Neural progenitor cell (in vitro differentiated cells): Measurements from ENCODE around the gene ZNF154. TPM values are rescaled to one million over a fixed set of nuclear protein-coding genes. Genes with fewer than 3 reads are reported as not detected.
A peak's percentile ranks its signal among the peaks of the same experiment; 100 is the strongest.

ENCODE experiments used
- DNase-seq: peaks from one replicate; pipeline ENCODE4 v3.0.0-alpha.2; 2016; ENCODE audit warnings: low spot score
- H2AFZ ChIP-seq: fragments of 200-600 bp; sonication (generic); replicated peaks from 2 replicates; pipeline ENCODE4 v1.6.1; 2016; ENCODE audit warnings: antibody characterized with exemption
- H3F3A ChIP-seq: fragments of 200-600 bp; sonication (generic); 2 replicates; pipeline ENCODE4 v1.6.1; 2016; ENCODE audit warnings: antibody characterized with exemption, low read depth
- H3K27ac ChIP-seq: fragments of 200-600 bp; sonication (generic); 2 replicates; pipeline ENCODE4 v1.5.1; 2016; ENCODE audit warnings: mild to moderate bottlenecking
- H3K27me3 ChIP-seq: fragments of 200-600 bp; sonication (generic); 2 replicates; pipeline ENCODE4 v1.6.1; 2016; ENCODE audit warnings: mild to moderate bottlenecking, moderate library complexity
- H3K36me3 ChIP-seq: fragments of 200-600 bp; sonication (generic); 2 replicates; pipeline ENCODE4 v1.5.1; 2016
- H3K4me1 ChIP-seq: fragments of 200-600 bp; sonication (generic); 2 replicates; pipeline ENCODE4 v1.6.1; 2016; ENCODE audit warnings: mixed run types
- H3K4me2 ChIP-seq: fragments of 200-600 bp; sonication (generic); 2 replicates; pipeline ENCODE4 v1.6.1; 2016
- H3K4me3 ChIP-seq: fragments of 200-600 bp; sonication (generic); 2 replicates; pipeline ENCODE4 v1.5.1; 2016
- H3K79me2 ChIP-seq: fragments of 200-600 bp; sonication (generic); 2 replicates; pipeline ENCODE4 v1.6.1; 2016; ENCODE audit warnings: low read depth
- H3K9ac ChIP-seq: fragments of 200-600 bp; sonication (generic); 2 replicates; pipeline ENCODE4 v1.6.1; 2016
- H3K9me3 ChIP-seq: fragments of 200-600 bp; sonication (generic); 2 replicates; pipeline ENCODE4 v1.5.1; 2016; ENCODE audit warnings: low read depth
- H4K20me1 ChIP-seq: fragments of 200-600 bp; sonication (generic); 2 replicates; pipeline ENCODE4 v1.6.1; 2016; ENCODE audit warnings: low read depth
- H3K27ac Mint-ChIP-seq: 3 replicates; pipeline ENCODE4 v1.8.0; 2021; ENCODE audit warnings: mixed read lengths
- H3K27me3 Mint-ChIP-seq: 2 replicates; pipeline ENCODE4 v1.8.0; 2022; ENCODE audit warnings: low read depth, mild to moderate bottlenecking, inconsistent platforms, moderate library complexity, mixed read lengths; ENCODE audit not compliant: insufficient read depth
- H3K36me3 Mint-ChIP-seq: 3 replicates; pipeline ENCODE4 v1.8.0; 2021; ENCODE audit warnings: mixed read lengths
- H3K4me1 Mint-ChIP-seq: 3 replicates; pipeline ENCODE4 v1.8.0; 2021; ENCODE audit warnings: mixed read lengths
- H3K4me3 Mint-ChIP-seq: 3 replicates; pipeline ENCODE4 v1.8.0; 2021; ENCODE audit warnings: mild to moderate bottlenecking, moderate library complexity, mixed read lengths
- H3K9me3 Mint-ChIP-seq: 3 replicates; pipeline ENCODE4 v1.8.0; 2020; ENCODE audit warnings: mixed read lengths
- CTCF ChIP-seq: fragments of 200-600 bp; sonication (generic); IDR thresholded peaks from 2 replicates; pipeline ENCODE4 v1.5.1; 2017; ENCODE audit warnings: antibody characterized with exemption, mild to moderate bottlenecking
- EZH2 ChIP-seq: fragments of 200-600 bp; sonication (generic); IDR thresholded peaks from 2 replicates; pipeline ENCODE4 v1.6.1; 2017; ENCODE audit warnings: antibody characterized with exemption, mild to moderate bottlenecking, moderate library complexity
- EZH2phosphoT487 ChIP-seq: fragments of 200-600 bp; sonication (generic); IDR thresholded peaks from 2 replicates; pipeline ENCODE4 v1.6.1; 2017; ENCODE audit warnings: antibody characterized with exemption
- total RNA-seq: library from RNA; depleted of rRNA; stranded (reverse); fragments of >200 nt; gene quantifications from 2 replicates; pipeline ENCODE4 v1.2.3, GENCODE V29; 2015; ENCODE audit warnings: low replicate concordance

The ZNF154 gene
- total RNA-seq, 1 donor from 2014 or later: 17.3 TPM

DNA sequence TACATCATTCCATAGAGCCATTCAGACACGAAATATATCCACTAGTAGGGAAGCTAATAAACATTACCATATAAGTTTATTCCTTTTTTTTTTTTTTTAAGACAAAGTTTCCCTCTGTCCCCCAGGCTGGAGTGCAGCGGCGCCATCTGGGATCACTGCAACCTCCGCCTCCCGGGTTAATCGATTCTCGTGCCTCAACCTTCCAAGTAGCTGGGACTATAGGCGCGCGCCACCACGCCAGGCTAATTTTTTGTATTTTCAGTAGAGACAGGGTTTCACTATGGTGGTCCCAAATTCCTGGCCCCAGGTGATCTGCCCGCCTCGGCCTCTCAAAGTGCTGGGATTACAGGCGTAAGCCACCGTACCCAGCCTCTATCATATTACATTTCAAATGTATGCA lies 612 bp upstream of the ZNF154 start:
- Mint-ChIP-seq H3K4me1 (no peaks in the 10 kb centered on the region), H3K27me3 (peaks cover 8% of the 10 kb centered on the region), H3K27ac (no peak overlapping the region), H3K9me3 (peaks cover 83% of the 10 kb centered on the region), H3K4me3 (peak overlapping the region; percentile 41), H3K36me3 (peaks cover 66% of the 10 kb centered on the region)
- H3F3A ChIP-seq: no peaks in the 10 kb centered on the region
- peaks cover 10% of the 10 kb centered on the region for H4K20me1 ChIP-seq
- DNase-seq: peak; percentile 11
- peak overlapping the region; percentile 68 for H2AFZ ChIP-seq
- no peak overlapping the region for H3K9ac ChIP-seq
- H3K9me3 ChIP-seq: no peaks in the 10 kb centered on the region
- no peaks in the 10 kb centered on the region for H3K36me3 ChIP-seq
- H3K4me3 ChIP-seq: peak overlapping the region; percentile 90
- TF ChIP-seq CTCF: no peak
- TF ChIP-seq EZH2: no peak
- TF ChIP-seq EZH2phosphoT487: no peak
- H3K27ac ChIP-seq: no peak overlapping the region
- H3K27me3 ChIP-seq: no peaks in the 10 kb centered on the region
- peak overlapping the region; percentile 88 for H3K4me2 ChIP-seq
- H3K79me2 ChIP-seq: peaks cover 42% of the 10 kb centered on the region
- H3K4me1 ChIP-seq: peaks cover 8% of the 10 kb centered on the region

DNA sequence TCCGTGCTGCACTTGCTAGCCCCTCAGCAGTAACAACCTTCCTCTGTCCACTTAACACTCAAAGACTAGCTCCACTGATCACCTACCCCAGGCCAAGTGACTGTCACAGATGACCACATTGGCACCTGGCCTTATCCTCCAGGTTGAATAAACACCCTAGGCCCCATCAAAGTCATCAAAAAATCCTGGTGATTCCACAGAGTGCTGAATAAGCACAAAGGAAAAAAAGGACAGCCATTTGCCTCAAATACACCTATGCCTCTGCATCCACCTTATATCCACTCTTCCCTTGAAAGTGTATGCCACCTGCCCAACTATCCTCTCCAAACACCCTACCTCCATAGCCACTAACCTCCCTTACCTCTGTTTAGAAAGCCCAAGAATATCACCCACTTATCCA lies 2.7 kb downstream of the ZNF154 start:
- peaks cover 15% of the 10 kb centered on the region for H3K36me3 ChIP-seq

DNA sequence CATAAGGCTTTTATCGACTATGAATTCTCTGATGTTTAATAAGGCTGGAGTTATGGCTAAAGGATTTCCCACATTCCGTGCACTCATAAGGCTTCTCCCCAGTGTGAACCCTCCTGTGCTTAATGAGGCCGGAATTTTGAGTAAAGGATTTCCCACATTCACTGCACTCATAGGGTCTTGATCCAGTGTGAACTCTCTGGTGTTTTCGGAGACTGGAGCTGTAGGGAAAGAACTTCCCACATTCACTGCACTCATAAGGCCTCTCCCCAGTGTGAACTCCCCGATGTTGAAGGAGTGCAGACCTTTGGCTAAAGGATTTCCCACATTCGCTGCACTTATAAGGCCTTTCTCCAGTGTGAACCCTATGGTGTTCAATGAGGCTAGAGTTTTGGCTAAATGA lies 7.4 kb downstream of the ZNF154 start:
- Histone ChIP-seq H3K27ac (no peak overlapping the region), H3K36me3 (peaks cover 35% of the 10 kb centered on the region), H3K27me3 (no peaks in the 10 kb centered on the region), H4K20me1 (peaks cover 12% of the 10 kb centered on the region), H3F3A (no peaks in the 10 kb centered on the region), H3K79me2 (peaks cover 86% of the 10 kb centered on the region), H3K9ac (no peak overlapping the region), H3K4me2 (no peak overlapping the region), H3K4me1 (no peaks in the 10 kb centered on the region), H2AFZ (no peak overlapping the region), H3K9me3 (no peaks in the 10 kb centered on the region), H3K4me3 (no peak overlapping the region)
- TF ChIP-seq CTCF (no peak), EZH2phosphoT487 (no peak), EZH2 (no peak)
- no peak for DNase-seq
- Mint-ChIP-seq H3K27ac (no peak overlapping the region), H3K36me3 (peaks cover 78% of the 10 kb centered on the region), H3K4me3 (no peak overlapping the region), H3K4me1 (no peaks in the 10 kb centered on the region), H3K9me3 (peaks cover 90% of the 10 kb centered on the region), H3K27me3 (peaks cover 4% of the 10 kb centered on the region)

More for the DNA sequence above, 2.7 kb downstream of the ZNF154 start:
- Histone ChIP-seq H3K27me3 (no peaks in the 10 kb centered on the region), H3K9ac (no peak overlapping the region), H3F3A (no peaks in the 10 kb centered on the region), H3K9me3 (no peaks in the 10 kb centered on the region), H3K27ac (no peak overlapping the region), H3K4me2 (no peak overlapping the region), H4K20me1 (peaks cover 11% of the 10 kb centered on the region), H2AFZ (no peak overlapping the region), H3K79me2 (peaks cover 68% of the 10 kb centered on the region), H3K4me1 (peaks cover 8% of the 10 kb centered on the region), H3K4me3 (no peak overlapping the region)
- H3K4me1 Mint-ChIP-seq: no peaks in the 10 kb centered on the region
- H3K4me3 Mint-ChIP-seq: peak overlapping the region; percentile 3
- DNase-seq: no peak
- peaks cover 88% of the 10 kb centered on the region for H3K9me3 Mint-ChIP-seq
- H3K36me3 Mint-ChIP-seq: peaks cover 72% of the 10 kb centered on the region
- peaks cover 8% of the 10 kb centered on the region for H3K27me3 Mint-ChIP-seq
- H3K27ac Mint-ChIP-seq: no peak overlapping the region
- TF ChIP-seq EZH2 (no peak), CTCF (no peak), EZH2phosphoT487 (no peak)
